ENCODE data around the gene PFKFB1.

GRCh38 chrX:55006827-55007621 lies 13.0 kb upstream of the PFKFB1 start:
- TF ChIP-seq REST (IDR thresholded peaks at IDR 0.05; ENCODE audit: insufficient read depth in 1 of 2, low read depth in 2 of 2, low read length in 2 of 2): no peak
- TF ChIP-seq SIN3A (IDR thresholded peaks at IDR 0.05; ENCODE audit: borderline replicate concordance, insufficient read depth, low read length): no peak
